Prostate gland (tissue), 2 donors: ENCODE results near the gene HRH2.
"Not testable (repeated sequence)": the region's sequence is repeated elsewhere in the genome, so short reads cannot be mapped to it uniquely, and the experiment has no call there.

ENCODE experiments used
- CTCF ChIP-seq, 4 experiments: fragments of 200-600 bp in 2 of 4; fragments of 450-650 bp in 2 of 4; sonication (generic) in 2 of 4; IDR thresholded peaks; 1 replicate in 3 of 4; 2 replicates in 1 of 4; pipeline ENCODE4 v1.5.1; 2016 to 2019; ENCODE audit warnings: antibody characterized with exemption in 4 of 4, mild to moderate bottlenecking in 2 of 4, moderate library complexity in 2 of 4
- POLR2A ChIP-seq: fragments of 450-650 bp; IDR thresholded peaks from one replicate; pipeline ENCODE4 v1.6.1; 2016; ENCODE audit warnings: antibody characterized with exemption, mild to moderate bottlenecking
- POLR2AphosphoS5 ChIP-seq: sonication (generic); formaldehyde crosslinking; IDR thresholded peaks from one replicate; pipeline ENCODE4 v1.6.1; 2017; ENCODE audit warnings: antibody characterized with exemption

- not testable (repeated sequence) for TF ChIP-seq CTCF (IDR thresholded peaks at IDR 0.05); POLR2A; POLR2AphosphoS5
Measured at GRCh38 chr5:175759991-175760390, 102.1 kb downstream of the HRH2 start.
